ENCODE results near the gene C16orf95.

The C16orf95 gene

GRCh38 chr16:87254734-87255133 lies 62.5 kb downstream of the C16orf95 start:
- TF ChIP-seq SUZ12 (IDR thresholded peaks at IDR 0.05; ENCODE audit: extremely low read depth, insufficient read depth, insufficient read length), result no peak
- TF ChIP-seq YY1 (IDR thresholded peaks at IDR 0.05; ENCODE audit: insufficient read depth, insufficient read length), result no peak
- TF ChIP-seq ZNF274 (IDR thresholded peaks at IDR 0.05; ENCODE audit: low read depth, low read length), result no peak
- H3K9ac ChIP-seq (ENCODE audit: insufficient read length, low read depth), result no peak overlapping the region
- no peak for DNase-seq (ENCODE audit: low read depth, low spot score)
- H3K27me3 ChIP-seq (ENCODE audit: insufficient read depth, insufficient read length), result no peaks in the 10 kb centered on the region
- no peaks in the 10 kb centered on the region for H3K36me3 ChIP-seq (ENCODE audit: insufficient read depth, insufficient read length, low read length)
- H3K9me3 ChIP-seq (ENCODE audit: insufficient read depth, low read length), result no peaks in the 10 kb centered on the region
- H3K4me3 ChIP-seq (ENCODE audit: insufficient read length, low read depth), result no peak overlapping the region
- no peaks in the 10 kb centered on the region for H3K4me1 ChIP-seq (ENCODE audit: insufficient read depth, insufficient read length)

- Histone ChIP-seq H3K27me3 (ENCODE audit: insufficient read depth, insufficient read length) (no peaks in the 10 kb centered on the region), H3K36me3 (ENCODE audit: insufficient read depth, insufficient read length, low read length) (no peaks in the 10 kb centered on the region), H3K4me1 (ENCODE audit: insufficient read depth, insufficient read length) (no peaks in the 10 kb centered on the region), H3K9me3 (ENCODE audit: insufficient read depth, low read length) (no peaks in the 10 kb centered on the region), H3K4me3 (ENCODE audit: insufficient read length, low read depth) (no peak overlapping the region), H3K9ac (ENCODE audit: insufficient read length, low read depth) (no peak overlapping the region)
- no peak for DNase-seq (ENCODE audit: low read depth, low spot score)
- TF ChIP-seq SUZ12 (IDR thresholded peaks at IDR 0.05; ENCODE audit: extremely low read depth, insufficient read depth, insufficient read length) (no peak), YY1 (IDR thresholded peaks at IDR 0.05; ENCODE audit: insufficient read depth, insufficient read length) (no peak), ZNF274 (IDR thresholded peaks at IDR 0.05; ENCODE audit: low read depth, low read length) (no peak)
Observed at GRCh38 chr16:87254296-87254695, 62.9 kb downstream of the C16orf95 start.

GRCh38 chr16:87253536-87253935 lies 63.7 kb downstream of the C16orf95 start:
- H3K9me3 ChIP-seq (ENCODE audit: insufficient read depth, low read length), result no peaks in the 10 kb centered on the region
- no peak overlapping the region for H3K4me3 ChIP-seq (ENCODE audit: insufficient read length, low read depth)
- H3K27me3 ChIP-seq (ENCODE audit: insufficient read depth, insufficient read length), result no peaks in the 10 kb centered on the region
- no peaks in the 10 kb centered on the region for H3K36me3 ChIP-seq (ENCODE audit: insufficient read depth, insufficient read length, low read length)
- DNase-seq (ENCODE audit: low read depth, low spot score), result no peak
- H3K4me1 ChIP-seq (ENCODE audit: insufficient read depth, insufficient read length), result no peaks in the 10 kb centered on the region
- no peak for TF ChIP-seq ZNF274 (IDR thresholded peaks at IDR 0.05; ENCODE audit: low read depth, low read length)
- H3K9ac ChIP-seq (ENCODE audit: insufficient read length, low read depth), result no peak overlapping the region

Data from NT2/D1 (cell line).